Esophagus muscularis mucosa (tissue), 4 donors: Measurements from ENCODE around the gene C13orf42.

Experiments
- CTCF ChIP-seq, 3 experiments: fragments of 200-600 bp in 2 of 3; fragments of 450-650 bp in 1 of 3; sonication (generic) in 2 of 3; IDR thresholded peaks; one replicate each; pipeline ENCODE4 v1.5.1; 2017 to 2019; ENCODE audit warnings: antibody characterized with exemption in 3 of 3, mild to moderate bottlenecking in 2 of 3, moderate library complexity in 1 of 3
- EP300 ChIP-seq: sonication (generic); formaldehyde crosslinking; IDR thresholded peaks from one replicate; pipeline ENCODE4 v1.6.1; 2017; ENCODE audit warnings: antibody characterized with exemption
- POLR2A ChIP-seq: fragments of 450-650 bp; IDR thresholded peaks from one replicate; pipeline ENCODE4 v1.6.1; 2017; ENCODE audit warnings: antibody characterized with exemption, moderate library complexity, mild to moderate bottlenecking, low read depth
- POLR2AphosphoS5 ChIP-seq, 2 donors: sonication (generic); formaldehyde crosslinking; IDR thresholded peaks; one replicate each; pipeline ENCODE4 v1.6.1; 2017; ENCODE audit warnings: antibody characterized with exemption in 2 of 2

- no peak for TF ChIP-seq CTCF (IDR thresholded peaks at IDR 0.05)
- no peak for TF ChIP-seq POLR2A
- TF ChIP-seq POLR2AphosphoS5 (IDR thresholded peaks at IDR 0.05), result no peak
- TF ChIP-seq EP300, result no peak
These were observed 9.3 kb downstream of the C13orf42 start for GRCh38 chr13:51101636-51102235.
